Fibroblast of lung (primary cell): ENCODE results near the gene SCAMP3. TPM values are rescaled to one million over a fixed set of nuclear protein-coding genes. Genes with fewer than 3 reads are reported as not detected.
A peak's percentile ranks its signal among the peaks of the same experiment; 100 is the strongest.

Source experiments
- DNase-seq, 2 donors: peaks; one replicate each; pipeline versions ENCODE4 v3.0.0 to v3.0.0-alpha.2; 2010; ENCODE audit warnings: low read depth in 2 of 2
- H2AFZ ChIP-seq: 2 replicates; pipeline ENCODE4 v1.5.1; 2012; ENCODE audit warnings: low read length, control low read depth, inconsistent platforms
- H3K27ac ChIP-seq: 2 replicates; pipeline ENCODE4 v1.5.1; 2011; ENCODE audit warnings: low read length, control low read depth; ENCODE audit not compliant: insufficient read depth
- H3K27me3 ChIP-seq: 2 replicates; pipeline ENCODE4 v1.5.1; 2011; ENCODE audit warnings: mild to moderate bottlenecking, low read length; ENCODE audit not compliant: control insufficient read depth, insufficient read depth
- H3K36me3 ChIP-seq: 2 replicates; pipeline ENCODE4 v1.5.1; 2011; ENCODE audit warnings: low read length; ENCODE audit not compliant: control insufficient read depth, insufficient read depth
- H3K4me1 ChIP-seq: 2 replicates; pipeline ENCODE4 v1.5.1; 2011; ENCODE audit warnings: low read length; ENCODE audit not compliant: control insufficient read depth, insufficient read depth; ENCODE audit errors: extremely low read depth
- H3K4me2 ChIP-seq: 2 replicates; pipeline ENCODE4 v1.5.1; 2011; ENCODE audit warnings: low read length, control low read depth; ENCODE audit not compliant: insufficient read depth; ENCODE audit errors: extremely low read depth
- H3K4me3 ChIP-seq, 4 experiments: fragments of 200-600 bp in 1 of 4; sonication (generic) in 1 of 4; replicated peaks in 1 of 4; 2 replicates each; pipeline ENCODE4 v1.5.1; 2011 to 2016; ENCODE audit warnings: low read length in 4 of 4, low read depth in 3 of 4, mild to moderate bottlenecking in 3 of 4, control low read depth in 2 of 4, inconsistent platforms in 1 of 4, mixed read lengths in 1 of 4; ENCODE audit not compliant: insufficient read depth in 1 of 4; ENCODE audit errors: control extremely low read depth in 1 of 4
- H3K79me2 ChIP-seq: 2 replicates; pipeline ENCODE4 v1.5.1; 2012; ENCODE audit warnings: mild to moderate bottlenecking, low read length, inconsistent platforms; ENCODE audit not compliant: control insufficient read depth, insufficient read depth
- H3K9ac ChIP-seq: 2 replicates; pipeline ENCODE4 v1.5.1; 2011; ENCODE audit warnings: mild to moderate bottlenecking, low read length, control low read depth; ENCODE audit not compliant: insufficient read depth
- H3K9me3 ChIP-seq: 2 replicates; pipeline ENCODE4 v1.5.1; 2012; ENCODE audit warnings: low read depth, low read length; ENCODE audit not compliant: control insufficient read depth, insufficient read depth
- H4K20me1 ChIP-seq: 2 replicates; pipeline ENCODE4 v1.5.1; 2011; ENCODE audit warnings: low read length; ENCODE audit not compliant: control insufficient read depth, insufficient read depth; ENCODE audit errors: extremely low read depth
- EZH2 ChIP-seq: IDR thresholded peaks from 2 replicates; pipeline ENCODE4 v1.5.1; 2012; ENCODE audit warnings: low read length, control low read depth, mild to moderate bottlenecking; ENCODE audit errors: missing control alignments
- polyA plus RNA-seq, 2 donors: library from polyadenylated mRNA; depleted of rRNA in 1 of 2; stranded (reverse) in 1 of 2; unstranded in 1 of 2; fragments of >200 nt; gene quantifications; 2 replicates each; pipeline ENCODE4 v1.2.1, GENCODE V29; 2011 to 2012; ENCODE audit warnings: missing spikeins in 1 of 2
- total RNA-seq: library from RNA; depleted of rRNA; stranded (reverse); fragments of >200 nt; gene quantifications from 2 replicates; pipeline ENCODE4 v1.2.1, GENCODE V29; 2014
- TF ChIP-seq, protein P1 (sequence below), 2 donors: IDR thresholded peaks in 1 of 2; conservative IDR thresholded peaks in 1 of 2; 1 replicate in 1 of 2; 2 replicates in 1 of 2; pipeline ENCODE4 v1.5.1; 2011 to 2012; ENCODE audit warnings: low read length in 2 of 2, control low read depth in 1 of 2, inconsistent platforms in 1 of 2, low read depth in 1 of 2, mild to moderate bottlenecking in 1 of 2

The SCAMP3 gene
- total and polyA plus RNA-seq, 2 donors (not counting 1 experiment from before 2014, with no cell fraction given): 33.2 to 106 TPM

DNA sequence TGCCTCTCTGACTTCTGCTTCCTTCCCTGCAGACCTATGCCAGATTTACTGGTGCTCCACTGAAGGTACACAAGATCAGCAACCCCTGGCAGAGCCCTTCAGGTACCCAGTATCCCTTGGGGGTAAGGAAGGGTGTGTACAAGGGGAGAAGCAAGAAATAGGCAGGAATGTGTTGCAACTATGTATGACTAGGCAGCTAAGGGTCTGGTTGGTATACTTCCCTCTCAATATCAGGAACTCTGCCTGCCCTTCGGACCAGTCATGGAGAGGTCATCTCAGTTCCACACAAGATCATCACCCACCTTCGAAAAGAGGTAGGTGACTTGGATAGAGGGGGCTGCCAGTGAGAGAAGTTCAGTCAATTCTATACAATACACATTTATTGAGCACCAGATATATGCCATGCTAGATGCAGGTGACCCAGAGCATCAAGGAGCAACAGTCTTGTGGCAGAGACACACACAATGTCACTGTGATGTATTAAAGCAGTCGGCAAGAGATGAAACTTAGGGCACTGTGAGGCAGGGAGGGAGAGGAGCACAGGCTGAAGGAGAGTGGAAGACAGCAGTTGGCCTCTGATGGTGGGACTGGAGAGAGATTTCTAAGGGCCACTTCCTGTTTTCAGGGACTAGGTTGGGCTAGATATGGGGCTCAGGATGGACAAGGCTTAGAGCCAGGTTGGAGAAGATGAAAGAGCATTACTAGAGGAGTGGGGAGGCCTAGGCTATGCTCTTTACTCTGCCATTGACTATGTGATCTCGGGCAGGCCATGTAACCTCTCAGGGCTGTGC lies 51.7 kb downstream of the SCAMP3 start:
- H4K20me1 ChIP-seq: no peaks in the 10 kb centered on the region
- H3K27me3 ChIP-seq: no peaks in the 10 kb centered on the region
- peaks cover 15% of the 10 kb centered on the region for H3K4me1 ChIP-seq
- no peak overlapping the region for H3K27ac ChIP-seq
- no peak overlapping the region for H3K4me2 ChIP-seq
- no peak overlapping the region for H3K9ac ChIP-seq
- no peak overlapping the region for H2AFZ ChIP-seq
- no peaks in the 10 kb centered on the region for H3K79me2 ChIP-seq
- H3K4me3 ChIP-seq: no peak overlapping the region
- TF ChIP-seq EZH2: no peak
- TF ChIP-seq, protein P1, sequence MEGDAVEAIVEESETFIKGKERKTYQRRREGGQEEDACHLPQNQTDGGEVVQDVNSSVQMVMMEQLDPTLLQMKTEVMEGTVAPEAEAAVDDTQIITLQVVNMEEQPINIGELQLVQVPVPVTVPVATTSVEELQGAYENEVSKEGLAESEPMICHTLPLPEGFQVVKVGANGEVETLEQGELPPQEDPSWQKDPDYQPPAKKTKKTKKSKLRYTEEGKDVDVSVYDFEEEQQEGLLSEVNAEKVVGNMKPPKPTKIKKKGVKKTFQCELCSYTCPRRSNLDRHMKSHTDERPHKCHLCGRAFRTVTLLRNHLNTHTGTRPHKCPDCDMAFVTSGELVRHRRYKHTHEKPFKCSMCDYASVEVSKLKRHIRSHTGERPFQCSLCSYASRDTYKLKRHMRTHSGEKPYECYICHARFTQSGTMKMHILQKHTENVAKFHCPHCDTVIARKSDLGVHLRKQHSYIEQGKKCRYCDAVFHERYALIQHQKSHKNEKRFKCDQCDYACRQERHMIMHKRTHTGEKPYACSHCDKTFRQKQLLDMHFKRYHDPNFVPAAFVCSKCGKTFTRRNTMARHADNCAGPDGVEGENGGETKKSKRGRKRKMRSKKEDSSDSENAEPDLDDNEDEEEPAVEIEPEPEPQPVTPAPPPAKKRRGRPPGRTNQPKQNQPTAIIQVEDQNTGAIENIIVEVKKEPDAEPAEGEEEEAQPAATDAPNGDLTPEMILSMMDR (conservative IDR thresholded peaks at IDR 0.05 in 1 of 2, IDR thresholded peaks at IDR 0.05 in 1 of 2; ENCODE audit: low read depth in 1 of 2, low read length in 2 of 2): no peak
- DNase-seq: no peak
- H3K9me3 ChIP-seq: no peaks in the 10 kb centered on the region
- no peaks in the 10 kb centered on the region for H3K36me3 ChIP-seq

DNA sequence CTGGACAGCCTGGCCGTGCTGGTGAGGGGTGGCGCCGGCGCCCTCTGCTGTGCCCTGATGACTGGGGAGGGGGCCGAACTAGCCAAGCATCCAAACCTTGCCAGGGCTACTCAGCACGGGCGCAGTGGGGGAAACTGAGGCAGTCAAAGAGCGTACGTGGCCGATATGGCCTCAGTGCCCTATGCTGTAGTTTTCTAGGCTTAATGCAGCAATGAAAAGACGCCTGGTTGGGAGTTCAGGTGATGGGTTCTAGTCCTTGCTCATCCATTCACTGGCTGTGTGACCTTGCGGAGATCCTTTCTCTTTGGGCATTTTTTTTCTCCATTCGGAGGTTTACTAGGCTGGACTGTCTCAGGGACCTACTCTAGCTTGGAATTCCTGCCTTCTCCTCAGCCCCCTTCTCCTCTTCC lies 52.8 kb downstream of the SCAMP3 start:
- Histone ChIP-seq H3K9me3 (no peaks in the 10 kb centered on the region), H2AFZ (peak overlapping the region; percentile 25), H4K20me1 (no peaks in the 10 kb centered on the region), H3K27me3 (no peaks in the 10 kb centered on the region), H3K4me2 (peak overlapping the region; percentile 95), H3K9ac (peak overlapping the region; percentile 100), H3K4me1 (peaks cover 15% of the 10 kb centered on the region), H3K27ac (peak overlapping the region; percentile 100), H3K4me3 (peak overlapping the region; percentile 75 to 100 (median 90)), H3K36me3 (no peaks in the 10 kb centered on the region), H3K79me2 (no peaks in the 10 kb centered on the region)
- TF ChIP-seq EZH2: no peak
- TF ChIP-seq, protein P1 (conservative IDR thresholded peaks at IDR 0.05 in 1 of 2, IDR thresholded peaks at IDR 0.05 in 1 of 2; ENCODE audit: low read depth in 1 of 2, low read length in 2 of 2): no peak
- DNase-seq: no peak

DNA sequence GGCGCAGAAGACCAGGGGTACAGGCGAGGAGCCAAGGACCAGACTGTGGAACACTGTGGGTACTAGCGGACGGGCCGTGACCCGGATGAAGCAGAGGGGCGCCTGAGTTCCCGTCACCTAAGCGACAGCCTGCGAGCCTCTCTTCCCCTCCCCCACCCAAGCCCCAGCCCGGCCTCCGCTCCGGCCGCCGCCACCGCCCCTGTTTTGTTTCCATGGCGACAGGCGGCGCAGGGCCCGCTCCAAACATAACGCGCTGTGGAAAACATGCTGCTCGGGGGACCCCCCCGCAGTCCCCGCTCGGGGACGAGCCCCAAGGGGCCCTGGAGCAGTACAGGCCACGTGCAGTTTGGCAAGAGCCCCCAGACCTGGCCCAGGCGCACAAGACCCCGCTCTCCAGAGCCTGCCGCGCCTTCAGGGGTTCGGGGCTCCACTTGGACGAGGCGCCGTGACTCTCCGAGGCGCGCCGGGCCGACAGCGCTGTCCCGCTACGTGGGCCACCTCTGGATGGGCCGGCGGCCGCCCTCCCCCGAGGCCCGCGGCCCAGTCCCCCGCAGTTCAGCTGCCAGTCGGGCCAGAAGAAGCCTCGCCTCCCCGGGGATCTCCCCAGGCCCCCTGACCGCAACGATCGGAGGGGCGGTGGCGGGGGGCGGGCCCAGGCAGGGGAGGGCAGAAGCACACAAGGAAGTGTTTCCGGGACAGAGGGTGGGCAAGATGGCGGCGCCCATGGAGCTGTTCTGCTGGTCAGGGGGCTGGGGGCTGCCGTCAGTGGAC lies 53.4 kb downstream of the SCAMP3 start, which contains the start of gene MTX1:
Gene MTX1 (plus strand): TSS at position 155 of the 771 bp plus-strand sequence. CDS start 110 bp downstream, at position 265.
- Histone ChIP-seq H3K36me3 (no peaks in the 10 kb centered on the region), H3K27ac (peak within 1 kb of the TSS; percentile 100), H4K20me1 (no peaks in the 10 kb centered on the region), H3K27me3 (no peaks in the 10 kb centered on the region), H3K4me3 (peak within 1 kb of the TSS; percentile 75 to 100 (median 90)), H3K9ac (peak within 1 kb of the TSS; percentile 100), H3K4me1 (peaks cover 15% of the 10 kb centered on the region), H2AFZ (peak within 1 kb of the TSS; percentile 25), H3K4me2 (peak within 1 kb of the TSS; percentile 99), H3K79me2 (no peaks in the 10 kb centered on the region), H3K9me3 (no peaks in the 10 kb centered on the region)
- peak; percentile 81 to 85 for DNase-seq
- TF ChIP-seq EZH2: no peak
- TF ChIP-seq, protein P1 (conservative IDR thresholded peaks at IDR 0.05 in 1 of 2, IDR thresholded peaks at IDR 0.05 in 1 of 2; ENCODE audit: low read depth in 1 of 2, low read length in 2 of 2): no peak
